SK-N-DZ (cell line): Measurements from ENCODE around the gene CDIP1. TPM values are rescaled to one million over a fixed set of nuclear protein-coding genes. Genes with fewer than 3 reads are reported as not detected.
"Not testable (repeated sequence)": the region's sequence is repeated elsewhere in the genome, so short reads cannot be mapped to it uniquely, and the experiment has no call there.

ENCODE experiments used
- DNase-seq: peaks from one replicate; pipeline ENCODE4 v3.0.0-alpha.2; 2015; ENCODE audit warnings: low spot score
- polyA plus RNA-seq, 2 experiments: library from polyadenylated mRNA; depleted of rRNA; stranded (reverse); fragments of >200 nt; gene quantifications; 2 replicates each; pipeline ENCODE4 v1.2.3, GENCODE V29; 2014

CDIP1 gene
- 29.1 and 33.1 TPM in 2 replicates for polyA plus RNA-seq (2014; cell fraction: cytosol; rRNA removed)
- polyA plus RNA-seq (2014; cell fraction: nucleus; rRNA removed): 11.1 and 15.7 TPM in 2 replicates

GRCh38 chr16:4538350-4539235 lies at the start of gene CDIP1:
Gene CDIP1, minus strand, starts transcription at chr16:4538773. Its CDS starts 24,643 bp downstream, at chr16:4514130.
- DNase-seq: peak; percentile 97

DNA sequence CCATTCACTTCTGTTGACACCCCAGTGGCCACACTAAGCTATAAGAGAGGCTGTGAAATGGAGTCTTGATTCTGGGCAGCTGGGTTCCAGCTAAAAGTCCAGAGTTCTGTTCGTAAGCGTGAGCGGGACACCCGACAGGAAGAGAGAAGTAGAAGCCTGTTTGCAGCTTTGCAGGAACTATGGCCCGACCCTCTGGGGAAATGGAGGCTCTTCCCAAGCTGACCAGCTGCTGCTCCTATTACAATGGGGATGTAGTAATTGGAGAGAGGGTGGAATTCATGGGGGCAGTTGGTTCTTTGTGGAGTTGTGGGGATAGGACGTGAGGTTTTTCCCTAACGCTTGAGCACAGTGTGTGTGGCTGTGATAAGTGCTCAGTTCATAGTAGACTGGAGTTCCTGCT lies 47.7 kb upstream of the CDIP1 start:
- no peak for DNase-seq

- DNase-seq: no peak
Observed at GRCh38 chr16:4583906-4584305, 45.3 kb upstream of the CDIP1 start.

DNA sequence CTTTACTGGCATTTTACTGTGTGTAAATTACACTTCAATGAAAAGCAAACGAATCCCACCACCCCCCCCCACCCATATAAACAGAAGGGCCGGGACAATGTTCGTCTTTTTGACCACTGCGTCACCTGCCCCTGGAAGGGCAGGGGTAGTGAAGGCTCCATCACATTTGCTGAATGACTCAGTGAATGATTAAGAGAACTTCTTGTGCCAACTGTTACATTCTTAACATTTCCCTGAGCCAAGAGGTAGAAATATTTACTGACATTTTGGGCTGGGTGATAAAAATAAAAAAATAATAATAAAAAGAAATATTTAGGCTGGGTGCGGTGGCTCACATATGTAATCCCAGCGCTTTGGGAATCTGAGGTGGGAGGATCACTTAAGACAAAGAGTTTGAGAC lies 41.7 kb upstream of the CDIP1 start:
- no peak for DNase-seq

- DNase-seq: no peak
Observed at GRCh38 chr16:4578961-4579530, 40.5 kb upstream of the CDIP1 start.

- no peak for DNase-seq
Observed at GRCh38 chr16:4576008-4576407, 37.4 kb upstream of the CDIP1 start.

- DNase-seq: no peak
Observed at GRCh38 chr16:4574919-4575705, 36.5 kb upstream of the CDIP1 start.

DNA sequence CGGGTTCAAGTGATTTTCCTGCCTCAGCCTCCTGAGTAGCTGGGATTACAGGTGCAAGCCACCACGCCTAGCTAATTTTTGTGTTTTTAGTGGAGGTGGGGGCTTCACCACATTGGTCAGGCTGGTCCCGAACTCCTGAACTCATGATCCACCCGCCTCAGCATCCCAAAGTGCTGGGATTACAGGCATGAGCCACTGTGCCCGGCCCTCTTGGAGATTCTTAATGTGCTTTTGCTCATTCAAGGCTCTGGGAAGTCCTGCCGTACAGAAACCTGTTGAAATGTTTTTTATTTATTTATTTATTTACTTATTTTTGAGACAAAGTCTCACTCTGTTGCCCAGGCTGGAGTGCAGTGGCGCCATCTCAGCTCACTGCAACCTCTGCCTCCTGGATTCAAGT lies 35.4 kb upstream of the CDIP1 start:
- not testable (repeated sequence) for DNase-seq

- no peak for DNase-seq
Observed at GRCh38 chr16:4572715-4573114, 34.1 kb upstream of the CDIP1 start.

GRCh38 chr16:4570688-4571321 lies 32.2 kb upstream of the CDIP1 start:
- no peak for DNase-seq

DNA sequence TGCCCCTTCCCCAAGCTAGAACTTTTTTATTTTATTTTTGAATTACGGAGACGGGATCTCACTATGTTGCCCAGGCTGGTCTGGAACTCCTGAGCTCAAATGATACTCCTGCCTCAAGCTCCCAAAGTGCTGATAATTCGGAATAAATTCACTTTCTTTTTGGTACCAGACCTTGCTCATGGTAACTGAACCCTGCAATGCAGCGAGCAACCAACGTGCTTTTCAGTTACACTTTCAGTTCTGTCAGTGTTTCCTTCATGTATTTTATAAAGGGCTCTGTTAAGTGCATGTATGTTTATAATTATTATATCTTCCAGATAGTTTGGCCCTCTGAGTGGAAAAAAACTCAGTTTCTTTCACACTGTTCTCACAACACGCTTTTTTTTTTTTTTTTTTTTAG lies 31.5 kb upstream of the CDIP1 start:
- DNase-seq: no peak

DNA sequence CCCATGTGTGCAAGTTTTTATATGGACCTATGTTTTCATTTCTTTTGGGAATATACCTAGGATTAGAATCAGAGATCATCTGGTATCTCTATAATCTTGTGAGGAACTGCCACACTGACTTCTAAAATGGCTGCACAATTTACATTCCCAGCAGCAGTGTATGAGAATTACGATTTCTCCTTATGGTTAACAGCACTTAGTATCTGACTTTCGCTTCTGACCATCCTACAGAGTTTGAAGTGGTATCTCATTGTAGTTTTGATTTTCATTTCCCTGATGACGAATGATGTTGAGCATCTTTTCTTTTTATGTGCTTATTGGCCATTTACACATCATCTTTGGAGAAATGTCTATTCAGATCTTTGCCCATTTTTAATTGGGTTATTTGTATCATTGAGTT lies 27.6 kb upstream of the CDIP1 start:
- no peak for DNase-seq

GRCh38 chr16:4564661-4565267 lies 26.2 kb upstream of the CDIP1 start:
- DNase-seq: no peak

DNA sequence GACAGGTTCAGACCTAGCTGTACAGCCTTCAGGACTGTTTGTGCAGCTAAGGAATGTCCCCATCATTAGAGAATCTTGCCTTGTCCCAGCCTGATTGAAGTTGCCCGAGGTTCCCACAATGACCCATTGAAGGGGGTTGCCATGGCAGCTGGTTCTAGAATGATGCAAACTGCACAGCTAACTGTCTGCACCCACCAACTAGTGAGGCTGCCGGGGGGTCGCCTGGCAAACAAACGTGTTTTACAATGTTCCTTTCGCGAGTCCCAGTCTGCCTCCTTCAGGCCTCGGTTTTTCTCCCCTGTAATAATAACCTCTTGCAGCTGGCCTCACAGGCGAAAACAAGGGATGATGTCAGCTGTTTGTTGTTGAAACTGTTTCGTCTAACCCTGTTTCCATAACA lies 23.0 kb upstream of the CDIP1 start:
- DNase-seq: no peak

DNA sequence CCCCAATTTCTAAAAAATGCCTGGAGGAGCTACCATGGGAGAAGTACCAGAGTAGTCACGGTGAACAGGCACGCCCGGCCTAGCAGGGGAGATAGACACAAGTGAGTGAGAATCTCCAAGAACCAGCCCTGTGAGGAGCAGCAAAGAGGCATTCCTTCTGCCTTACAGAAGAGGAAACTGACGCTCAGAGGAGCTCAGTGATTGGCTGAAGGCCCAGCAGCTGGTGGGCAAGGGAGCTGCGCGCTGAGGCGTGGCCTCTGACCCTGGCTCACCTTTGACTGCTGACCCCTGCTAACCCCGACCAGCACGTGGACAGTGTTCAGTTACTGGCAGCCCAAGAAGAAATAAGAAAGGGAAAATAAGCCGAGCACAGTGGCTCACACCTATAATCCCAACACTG lies 19.4 kb upstream of the CDIP1 start:
- DNase-seq: no peak

GRCh38 chr16:4556580-4556979 lies 18.0 kb upstream of the CDIP1 start:
- no peak for DNase-seq

DNA sequence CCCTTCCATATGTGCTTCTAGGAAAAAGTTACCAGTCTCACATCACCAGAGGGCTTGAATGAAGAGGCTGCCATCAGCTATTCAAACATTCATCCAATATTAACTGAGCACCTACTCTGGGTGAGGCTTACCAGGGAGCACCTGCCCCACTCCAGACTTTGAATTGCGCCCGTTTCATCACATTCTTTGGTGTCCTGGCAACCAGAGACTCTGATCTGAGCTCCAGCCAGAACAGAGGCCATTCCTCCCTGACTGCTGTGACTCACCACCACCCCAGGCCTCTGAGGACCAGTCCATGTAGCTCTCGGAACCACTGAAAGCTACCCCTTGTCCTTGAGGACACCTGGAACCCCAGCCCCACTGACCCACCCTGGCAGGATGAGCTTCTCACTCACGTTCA lies 17.5 kb upstream of the CDIP1 start, which contains the start of gene C16orf96:
C16orf96 (plus strand) TSS at position 229 of the 400 bp plus-strand sequence; CDS start at position 379, 150 bp downstream.
- no peak for DNase-seq

GRCh38 chr16:4552541-4552940 lies 14.0 kb upstream of the CDIP1 start:
- no peak for DNase-seq

DNA sequence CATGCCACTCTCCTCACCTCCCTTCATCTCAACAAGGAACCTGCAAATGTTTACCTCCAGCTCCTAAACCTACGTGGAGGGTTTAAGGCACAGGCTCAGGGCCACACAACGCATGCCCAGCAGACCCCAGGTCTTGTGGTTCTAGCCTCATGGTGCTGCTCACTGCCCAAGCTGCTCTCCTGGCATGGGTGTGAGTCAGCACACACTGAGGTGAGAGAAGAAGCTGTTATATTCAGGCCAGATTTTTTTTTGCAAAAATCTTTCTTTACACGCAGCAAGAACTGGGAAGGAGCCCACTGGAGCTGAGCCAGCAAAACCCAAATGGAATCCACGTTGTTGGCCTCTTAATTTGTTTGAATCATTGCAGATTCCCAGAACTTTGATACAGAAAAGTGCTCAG lies 12.0 kb upstream of the CDIP1 start:
- DNase-seq: no peak

- DNase-seq: no peak
Observed at GRCh38 chr16:4548124-4548523, 9.6 kb upstream of the CDIP1 start.

DNA sequence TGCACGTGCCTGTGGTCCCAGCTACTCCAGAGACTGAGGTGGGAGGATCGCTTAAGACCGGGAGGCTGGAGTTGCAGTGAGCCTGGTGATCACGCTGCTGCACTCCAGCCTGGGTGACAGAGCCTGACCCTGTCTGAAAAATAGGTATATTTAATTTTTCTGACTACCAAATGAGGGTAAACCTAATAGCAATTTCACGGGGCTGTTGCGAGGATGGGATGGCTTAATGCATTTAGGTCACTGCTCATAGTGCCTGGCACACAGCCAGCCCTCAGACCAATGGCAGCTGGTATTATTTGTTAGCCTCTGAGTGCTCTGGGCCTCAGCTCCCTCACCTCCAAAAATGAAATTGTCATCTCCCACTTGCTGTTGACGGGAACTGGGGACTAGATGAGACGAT lies 5.9 kb upstream of the CDIP1 start:
- DNase-seq: no peak
